H1 (cell line): ENCODE results near the gene PBXIP1. TPM values are rescaled to one million over a fixed set of nuclear protein-coding genes. Genes with fewer than 3 reads are reported as not detected.
A peak's percentile ranks its signal among the peaks of the same experiment; 100 is the strongest.

Source experiments
- CTCF ChIA-PET: fragments of 300-600 bp; sonication (Branson Sonifier 250); formaldehyde crosslinking; loops from one replicate; lab custom pipeline; 2021; ENCODE audit not compliant: partially characterized antibody; lab: Charles Lee
- POLR2A ChIA-PET: fragments of 300-600 bp; sonication (Branson Sonifier 250); formaldehyde crosslinking; loops from one replicate; lab custom pipeline; 2021; ENCODE audit warnings: inconsistent platforms; ENCODE audit not compliant: partially characterized antibody; lab: Charles Lee
- DNase-seq, 2 experiments: peaks; one replicate each; pipeline versions ENCODE4 v3.0.0 to v3.0.0-alpha.2; 2010 to 2022; ENCODE audit warnings: low spot score in 2 of 2, low read depth in 1 of 2, mixed read lengths in 1 of 2
- FAIRE-seq: peaks from 2 replicates; lab custom pipeline; 2011; peaks lifted over from hg19 to GRCh38; lab: Jason Lieb, UNC
- H2AFZ ChIP-seq: 2 replicates; pipeline ENCODE4 v1.8.1; 2012; ENCODE audit warnings: low read length, inconsistent platforms
- H2AK5ac ChIP-seq: 2 replicates; pipeline ENCODE4 v1.6.1; 2013; ENCODE audit warnings: low read depth, low read length
- H2BK120ac ChIP-seq: replicated peaks from 2 replicates; pipeline ENCODE3; 2013; ENCODE audit warnings: low read depth, low read length, inconsistent platforms
- H2BK12ac ChIP-seq: 2 replicates; pipeline ENCODE4 v1.6.1; 2013; ENCODE audit warnings: low read depth, low read length
- H2BK15ac ChIP-seq: 2 replicates; pipeline ENCODE4 v1.6.1; 2013; ENCODE audit warnings: low read length
- H2BK20ac ChIP-seq: 2 replicates; pipeline ENCODE4 v1.6.1; 2013; ENCODE audit warnings: low read length
- H2BK5ac ChIP-seq: 2 replicates; pipeline ENCODE4 v1.6.1; 2013; ENCODE audit warnings: low read depth, low read length
- H3K14ac ChIP-seq: 2 replicates; pipeline ENCODE4 v1.6.1; 2013; ENCODE audit warnings: inconsistent platforms; ENCODE audit not compliant: insufficient read length
- H3K18ac ChIP-seq: 2 replicates; pipeline ENCODE4 v1.6.1; 2013; ENCODE audit warnings: low read length; ENCODE audit errors: extremely low read depth
- H3K23ac ChIP-seq: 2 replicates; pipeline ENCODE4 v1.6.1; 2013; ENCODE audit warnings: inconsistent platforms; ENCODE audit not compliant: insufficient read length
- H3K23me2 ChIP-seq: 2 replicates; pipeline ENCODE4 v1.6.1; 2013; ENCODE audit warnings: low read depth, low read length
- H3K27ac ChIP-seq: 2 replicates; pipeline ENCODE4 v1.6.1; 2011; ENCODE audit warnings: low read depth, low read length, inconsistent platforms
- H3K27me3 ChIP-seq, 4 experiments: replicated peaks in 1 of 4; 1 replicate in 1 of 4; 2 replicates in 3 of 4; pipeline versions ENCODE4 v1.6.1 to v1.8.1; 2011 to 2013; ENCODE audit warnings: low read length in 3 of 4, mild to moderate bottlenecking in 3 of 4, inconsistent platforms in 2 of 4, mixed read lengths in 2 of 4, moderate library complexity in 1 of 4; ENCODE audit not compliant: control insufficient read depth in 3 of 4, insufficient read depth in 3 of 4; ENCODE audit errors: extremely low read depth in 1 of 4
- H3K36me3 ChIP-seq, 4 experiments: 2 replicates each; pipeline versions ENCODE4 v1.6.1 to v1.8.1; 2011 to 2013; ENCODE audit warnings: mild to moderate bottlenecking in 4 of 4, low read length in 3 of 4, moderate library complexity in 2 of 4, control low read depth in 1 of 4, inconsistent platforms in 1 of 4; ENCODE audit not compliant: insufficient read depth in 4 of 4, control insufficient read depth in 2 of 4
- H3K4ac ChIP-seq: replicated peaks from 2 replicates; pipeline ENCODE3; 2013; ENCODE audit warnings: low read length, low read depth, mixed read lengths, inconsistent platforms; ENCODE audit not compliant: insufficient read length
- H3K4me1 ChIP-seq, 4 experiments: replicated peaks in 1 of 4; 1 replicate in 1 of 4; 2 replicates in 3 of 4; pipeline versions ENCODE4 v1.6.1 to v1.8.1; 2011 to 2013; ENCODE audit warnings: low read length in 3 of 4, inconsistent platforms in 2 of 4, mixed read lengths in 1 of 4; ENCODE audit not compliant: insufficient read depth in 4 of 4, control insufficient read depth in 3 of 4
- H3K4me2 ChIP-seq, 2 experiments: 2 replicates each; pipeline versions ENCODE4 v1.6.1 to v1.8.1; 2011 to 2013; ENCODE audit warnings: low read depth in 2 of 2, low read length in 2 of 2, control low read depth in 1 of 2, inconsistent platforms in 1 of 2, mild to moderate bottlenecking in 1 of 2; ENCODE audit not compliant: insufficient read depth in 1 of 2
- H3K4me3 ChIP-seq, 4 experiments: fragments of 200-600, 300-600 bp in 1 of 4; sonication (generic), shearing (Covaris generic), sonication (Bioruptor Twin) in 1 of 4; 2 replicates each; pipeline versions ENCODE4 v1.5.1 to v1.8.1; 2011 to 2016; ENCODE audit warnings: low read length in 4 of 4, low read depth in 3 of 4, control low read depth in 2 of 4, inconsistent platforms in 2 of 4, mild to moderate bottlenecking in 2 of 4, mixed read lengths in 1 of 4, moderate library complexity in 1 of 4; ENCODE audit not compliant: insufficient read depth in 2 of 4; ENCODE audit errors: extremely low read depth in 1 of 4
- H3K56ac ChIP-seq: replicated peaks from 2 replicates; pipeline ENCODE3; 2013; ENCODE audit warnings: low read depth, mild to moderate bottlenecking, mixed read lengths, low read length, inconsistent platforms; ENCODE audit not compliant: insufficient read length
- H3K79me1 ChIP-seq: 2 replicates; pipeline ENCODE4 v1.6.1; 2013; ENCODE audit warnings: low read depth, low read length, control low read depth
- H3K79me2 ChIP-seq, 2 experiments: 2 replicates each; pipeline versions ENCODE4 v1.6.1 to v1.8.1; 2012 to 2013; ENCODE audit warnings: low read length in 2 of 2, mild to moderate bottlenecking in 2 of 2, inconsistent platforms in 1 of 2; ENCODE audit not compliant: insufficient read depth in 2 of 2, control insufficient read depth in 1 of 2
- H3K9ac ChIP-seq, 4 experiments: replicated peaks in 1 of 4; 1 replicate in 1 of 4; 2 replicates in 3 of 4; pipeline versions ENCODE4 v1.6.1 to v1.8.1; 2011 to 2013; ENCODE audit warnings: low read depth in 3 of 4, low read length in 3 of 4, control low read depth in 2 of 4, mild to moderate bottlenecking in 2 of 4, moderate library complexity in 2 of 4, inconsistent platforms in 1 of 4; ENCODE audit errors: extremely low read depth in 1 of 4
- H3K9me3 ChIP-seq, 2 experiments: 2 replicates each; pipeline versions ENCODE4 v1.6.1 to v1.8.1; 2012 to 2013; ENCODE audit warnings: mild to moderate bottlenecking in 2 of 2, moderate library complexity in 2 of 2, control low read depth in 1 of 2, inconsistent platforms in 1 of 2, low read depth in 1 of 2, low read length in 1 of 2, mixed read lengths in 1 of 2; ENCODE audit not compliant: insufficient read depth in 2 of 2
- H4K20me1 ChIP-seq, 2 experiments: replicated peaks in 1 of 2; 2 replicates each; pipeline versions ENCODE3 to v1.8.1; 2011 to 2013; ENCODE audit warnings: inconsistent platforms in 2 of 2, low read length in 2 of 2, mild to moderate bottlenecking in 1 of 2; ENCODE audit not compliant: insufficient read depth in 2 of 2, control insufficient read depth in 1 of 2
- H4K5ac ChIP-seq: 2 replicates; pipeline ENCODE4 v1.6.1; 2013; ENCODE audit warnings: low read length, low read depth, mixed read lengths, inconsistent platforms; ENCODE audit not compliant: insufficient read length
- H4K8ac ChIP-seq: 2 replicates; pipeline ENCODE4 v1.8.0; 2013; ENCODE audit warnings: mild to moderate bottlenecking, moderate library complexity, low read length, inconsistent platforms; ENCODE audit not compliant: insufficient read depth; ENCODE audit errors: extremely low read depth
- H4K91ac ChIP-seq: replicated peaks from 2 replicates; pipeline ENCODE3; 2013; ENCODE audit warnings: low read length, mixed read lengths, inconsistent platforms; ENCODE audit not compliant: insufficient read length
- ASH2L ChIP-seq: fragments of 200-600, 300-600 bp; sonication (generic); IDR thresholded peaks from one replicate; pipeline ENCODE4 v1.7.1; 2017; ENCODE audit warnings: low read length
- BACH1 ChIP-seq: IDR thresholded peaks from 2 replicates; pipeline ENCODE4 v1.6.1; 2012; ENCODE audit warnings: low read length, improper control_type of control experiment
- HDAC2 ChIP-seq, 2 experiments: fragments of 300-600 bp in 1 of 2; sonication (generic) in 1 of 2; IDR thresholded peaks; 2 replicates each; pipeline ENCODE4 v1.6.1; 2011 to 2012; ENCODE audit warnings: low read depth in 2 of 2, low read length in 2 of 2, mild to moderate bottlenecking in 2 of 2, moderate library complexity in 2 of 2, borderline replicate concordance in 1 of 2, inconsistent platforms in 1 of 2
- TBP ChIP-seq: IDR thresholded peaks from 2 replicates; pipeline ENCODE4 v1.6.1; 2011; ENCODE audit warnings: low read depth, low read length, improper control_type of control experiment
- WGBS, 2 experiments: shearing (Covaris generic) in 1 of 2; methylation state at CpG; one replicate each; pipeline versions ENCODE4 v1.1.6 to v1.1.7; 2013 to 2015; ENCODE audit warnings: low lambda C conversion rate in 2 of 2, mixed read lengths in 2 of 2, inconsistent platforms in 1 of 2, low coverage in 1 of 2, missing lambda C conversion rate in 1 of 2; ENCODE audit not compliant: insufficient replicate concordance in 2 of 2, insufficient coverage in 1 of 2, insufficient read length in 1 of 2; ENCODE audit errors: extremely low coverage in 1 of 2, missing lambda C conversion rate in 1 of 2; 5-methylcytosine and 5-hydroxymethylcytosine counted together
- polyA plus RNA-seq, 7 experiments: library from polyadenylated mRNA; depleted of rRNA in 3 of 7; stranded (reverse) in 5 of 7; unstranded in 2 of 7; fragments of >200 nt in 5 of 7; fragments of 200-250 nt in 2 of 7; gene quantifications; 1 replicate in 5 of 7; 2 replicates in 1 of 7; 4 replicates in 1 of 7; pipeline versions ENCODE4 v1.2.1 to v1.2.3, GENCODE V29; 2011 to 2013; ENCODE audit warnings: missing spikeins in 2 of 7, mixed read lengths in 2 of 7
- total RNA-seq: library from RNA; stranded (reverse); fragmentation: NEBNext Ultra II Directional; extraction: Animal tissue kit (Norgen Biotek cat#: 25700); gene quantifications from 2 replicates; pipeline ENCODE4 v1.2.1, GENCODE V29; 2021

PBXIP1 gene
- total and polyA plus RNA-seq, 2 of the 8 experiments (the other 6 are each of a cell fraction or from before 2014, with no cell fraction given), result 12.0 to 19.8 TPM

DNA sequence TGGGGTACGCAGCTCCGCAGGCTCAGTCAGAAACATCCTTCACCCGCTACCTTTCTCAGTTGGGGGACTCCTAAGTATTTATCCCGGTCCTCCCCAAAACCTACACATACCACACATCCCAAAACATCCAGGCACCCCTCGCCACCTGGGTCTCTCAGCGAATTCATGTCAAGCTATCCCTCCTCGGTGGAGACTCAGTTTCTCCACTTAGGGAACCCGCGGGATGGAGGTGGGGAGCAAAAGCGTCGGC, 45.5 kb upstream of the PBXIP1 start:
- ChIA-PET POLR2A (interaction anchor here (0.6 to 42.8 kb wide), 7 partner anchors 14 to 864 kb away, joined by 3 to 702 read pairs (median 4); partner anchors contain the start of genes CKS1B, EFNA3, EFNA4 and FLAD1), CTCF (interaction anchor here (0.9 to 14.0 kb wide), 7 partner anchors 13 to 90 kb away, joined by 3 to 334 read pairs (median 113); partner anchors contain the start of genes CKS1B, EFNA3, EFNA4 and FLAD1)
- no peak overlapping the region for H2BK120ac ChIP-seq
- H4K91ac ChIP-seq, result peak overlapping the region; percentile 8
- H3K9ac ChIP-seq, result peak overlapping the region in 2 of 4 experiments; percentile 43 to 60; a peak in 2 of 7 replicates
- H3K4me2 ChIP-seq, result peak overlapping the region; percentile 79 to 87
- peak overlapping the region; percentile 72; the same call in 1 of the 2 replicates for H2BK20ac ChIP-seq
- no peaks in the 10 kb centered on the region for H3K27me3 ChIP-seq
- H3K23me2 ChIP-seq, result peaks cover 18% of the 10 kb centered on the region; the same call in 1 of the 2 replicates
- peak overlapping the region; percentile 74 for H3K4ac ChIP-seq
- no peak overlapping the region for H3K14ac ChIP-seq
- DNase-seq (no peak), FAIRE-seq (no peak)
- H3K4me3 ChIP-seq, result peak overlapping the region; percentile 61 to 77 (median 63)
- no peaks in the 10 kb centered on the region for H3K9me3 ChIP-seq
- H3K23ac ChIP-seq, result no peak overlapping the region
- H2BK15ac ChIP-seq, result no peak overlapping the region
- no peak overlapping the region for H2AFZ ChIP-seq
- TF ChIP-seq BACH1 (no peak), HDAC2 (IDR thresholded peaks at IDR 0.05; ENCODE audit: borderline replicate concordance in 1 of 2, low read depth in 2 of 2, low read length in 2 of 2) (peak; percentile 9 to 45; a peak in 1 of 4 replicates), ASH2L (peak; percentile 49), TBP (peak; percentile 5; the same call in 1 of the 2 replicates)
- peak overlapping the region; percentile 87 for H2BK5ac ChIP-seq
- H3K36me3 ChIP-seq, result peaks cover 0 to 2% (median 0%) of the 10 kb centered on the region in 4 experiments; a peak in 2 of 8 replicates
- H3K79me2 ChIP-seq, result peaks cover 0 to 33% of the 10 kb centered on the region in 2 experiments; a peak in 2 of 4 replicates
- no peak overlapping the region for H2AK5ac ChIP-seq
- H3K79me1 ChIP-seq, result peaks cover 4% of the 10 kb centered on the region; the same call in 1 of the 2 replicates
- peak overlapping the region; percentile 83 for H3K18ac ChIP-seq
- WGBS, 2 experiments, result 0% methylated on average over 7 of the region's 11 CpGs; no CpG with 5 or more reads in 1 of the 2 experiments
- 0 out of 2 replicates have a peak overlapping the region, but pooled peaks have one; percentile 93 for H4K8ac ChIP-seq
- H4K20me1 ChIP-seq, result peaks cover 0 to 8% of the 10 kb centered on the region in 2 experiments
- peak overlapping the region; percentile 80 for H2BK12ac ChIP-seq
- H4K5ac ChIP-seq, result peak overlapping the region; percentile 50
- H3K27ac ChIP-seq, result no peak overlapping the region; the same call in 1 of the 2 replicates
- H3K4me1 ChIP-seq, result peaks cover 6 to 18% (median 14%) of the 10 kb centered on the region in 4 experiments
- no peak overlapping the region for H3K56ac ChIP-seq
